ENCODE results near the gene CEPT1. TPM values are rescaled to one million over a fixed set of nuclear protein-coding genes. Genes with fewer than 3 reads are reported as not detected.

The CEPT1 gene
- total RNA-seq, 1 donor from 2014 or later, result 37.8 TPM

- intact Hi-C loops (cut with DNase I), result no loop called here
- no peak overlapping the region for H3K4me3 ChIP-seq
- no peak for DNase-seq (ENCODE audit: extremely low spot score in 2 of 2)
- no peak overlapping the region for H3K27ac ChIP-seq
- H3K36me3 ChIP-seq, result no peaks in the 10 kb centered on the region
- no peaks in the 10 kb centered on the region for H3K9me3 ChIP-seq
- H3K4me1 ChIP-seq, result peaks cover 10% of the 10 kb centered on the region
- no peak for TF ChIP-seq CTCF (IDR thresholded peaks at IDR 0.05)
- TF ChIP-seq POLR2AphosphoS5 (IDR thresholded peaks at IDR 0.05; ENCODE audit: insufficient read depth in 1 of 2, low read depth in 1 of 2), result no peak
- TF ChIP-seq POLR2A (IDR thresholded peaks at IDR 0.05), result no peak
- no peaks in the 10 kb centered on the region for H3K27me3 ChIP-seq
Observed at GRCh38 chr1:111234258-111234657, 94.2 kb downstream of the CEPT1 start.

Small RNA genes lying within 50 kb of the gene (small RNA-seq; reads per million reads assigned to genes)
- gene AL355816.1, result not detected

Other genes with a start within 250 kb of the CEPT1 start
- 6.9 TPM for gene LRIF1, start 176.3 kb upstream of the CEPT1 start, total RNA-seq
- gene DRAM2, start 130 bp upstream of the CEPT1 start, total RNA-seq, result 33.9 TPM
- gene DENND2D, start 60.4 kb downstream of the CEPT1 start, total RNA-seq, result 25.5 TPM
- 5.6 TPM for gene CHI3L2, start 87.5 kb downstream of the CEPT1 start, total RNA-seq
- not detected for gene CHIA, start 150.6 kb downstream of the CEPT1 start, total RNA-seq